Measurements from ENCODE around the gene BCOR.

BCOR gene

DNA sequence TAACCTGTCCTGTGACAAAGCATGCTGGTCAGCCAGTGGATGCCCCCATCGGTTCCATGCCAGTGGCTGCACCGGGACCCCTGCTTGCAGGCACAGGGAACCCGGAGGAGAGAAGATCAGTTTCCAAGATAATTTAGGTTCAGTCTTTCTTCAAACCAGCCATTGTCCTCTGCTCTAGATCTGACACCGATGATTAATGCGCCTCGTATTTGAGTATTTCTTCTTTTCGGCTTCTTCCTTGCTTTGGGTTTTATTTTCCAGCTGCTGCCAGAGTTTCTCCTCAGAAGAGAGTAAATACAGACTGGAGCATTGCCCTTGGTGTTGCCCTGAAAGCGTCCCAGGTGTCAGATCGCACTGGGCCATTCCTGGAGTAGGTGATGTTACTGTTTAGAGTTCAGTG is 19.2 kb upstream of the BCOR start:
- no peak for DNase-seq

DNA sequence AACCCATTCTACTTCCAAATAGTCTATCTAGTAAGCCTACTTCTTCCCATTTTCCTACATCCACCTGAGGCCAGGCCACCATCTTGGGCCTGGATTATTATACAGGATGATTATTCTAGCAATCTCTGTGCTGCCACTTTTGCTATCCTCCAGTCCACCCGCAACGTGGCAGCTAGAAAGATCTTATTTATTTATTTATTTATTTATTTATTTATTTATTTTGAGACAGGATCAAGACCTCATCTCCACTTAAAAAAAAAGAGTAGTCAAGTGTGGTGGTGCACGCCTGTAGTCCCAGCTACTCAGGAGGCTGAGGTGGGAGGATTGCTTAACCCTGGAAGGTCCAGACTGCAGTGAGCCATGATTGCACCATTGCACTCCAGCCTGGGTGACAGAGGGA is 15.2 kb upstream of the BCOR start:
- DNase-seq, result no peak

DNA sequence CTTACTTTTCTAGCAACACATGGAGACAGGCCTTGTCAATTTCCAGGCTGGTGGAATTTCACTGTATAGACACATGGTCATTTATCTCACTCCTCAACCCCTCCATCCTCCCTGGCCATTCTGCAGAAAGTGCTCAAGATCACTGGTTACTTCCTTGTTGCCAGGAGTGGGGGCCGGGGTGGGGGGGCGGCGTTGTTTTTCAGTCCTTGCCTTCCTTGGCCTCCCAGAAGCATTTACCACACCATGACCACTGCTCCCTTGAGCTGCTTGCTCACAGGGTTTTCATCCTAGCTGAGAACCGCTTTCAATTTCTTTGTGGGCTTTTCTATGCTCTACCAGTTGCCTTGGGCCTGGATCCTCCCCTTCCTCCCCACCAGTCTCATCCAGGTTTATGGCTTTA is 14.1 kb upstream of the BCOR start:
- no peak for DNase-seq

DNA sequence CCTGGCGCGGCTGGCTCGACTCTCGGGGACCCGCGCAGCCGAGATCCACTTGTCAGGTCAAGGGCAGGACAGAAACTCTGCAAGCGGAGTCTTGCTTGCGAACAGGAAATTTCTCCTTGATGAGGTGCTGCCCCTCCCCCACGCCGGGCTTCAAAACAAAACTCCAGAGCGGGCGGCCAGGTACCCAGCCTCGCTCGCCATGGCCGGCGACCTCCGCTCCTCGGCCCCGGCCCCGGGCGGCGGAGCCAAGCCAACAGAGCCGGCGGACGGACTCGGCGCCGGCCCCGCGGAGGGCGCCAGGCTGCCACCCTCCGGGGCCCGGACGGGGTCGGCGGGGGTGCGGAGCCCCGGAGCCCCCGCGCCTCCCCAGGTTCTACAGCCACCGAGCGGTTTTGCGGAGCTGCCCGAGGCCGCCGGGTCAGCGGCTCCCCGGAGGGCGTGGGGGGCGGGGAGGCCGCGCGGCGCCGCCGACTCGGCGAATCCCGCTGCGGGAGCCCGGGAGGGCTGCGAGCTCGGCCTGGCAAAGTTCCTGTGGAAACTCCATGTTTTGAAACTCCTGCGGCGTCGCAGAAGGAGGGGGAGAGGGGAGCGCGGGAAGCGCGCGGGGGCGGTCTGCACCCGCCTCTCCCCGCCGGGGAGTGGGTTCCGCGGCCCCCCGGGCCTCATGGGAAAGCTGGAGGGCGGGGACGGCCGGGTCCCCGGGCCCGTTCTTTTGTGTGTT is 11.7 kb upstream of the BCOR start:
- DNase-seq, result peak in 26 of 51 donors; percentile 0 to 56 (median 34)

DNA sequence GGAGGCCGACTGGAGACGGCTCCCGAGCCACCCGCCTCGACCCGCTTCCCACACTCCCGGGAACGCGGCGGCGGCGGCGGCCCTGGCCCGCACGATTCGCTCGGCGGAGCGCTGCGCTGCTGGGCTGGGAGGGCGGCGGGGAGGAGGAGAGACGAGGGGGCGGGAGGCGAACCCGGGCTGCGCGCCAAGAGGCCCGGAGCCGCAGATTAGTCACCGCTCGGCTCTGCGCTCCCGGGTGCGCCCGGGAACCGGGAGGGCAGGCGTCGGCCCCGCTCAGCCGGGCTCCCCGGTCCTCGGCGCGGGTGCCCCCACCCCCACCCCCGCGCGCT is 11.2 kb upstream of the BCOR start:
- DNase-seq, result peak in 45 of 51 donors; percentile 2 to 73 (median 44)

DNA sequence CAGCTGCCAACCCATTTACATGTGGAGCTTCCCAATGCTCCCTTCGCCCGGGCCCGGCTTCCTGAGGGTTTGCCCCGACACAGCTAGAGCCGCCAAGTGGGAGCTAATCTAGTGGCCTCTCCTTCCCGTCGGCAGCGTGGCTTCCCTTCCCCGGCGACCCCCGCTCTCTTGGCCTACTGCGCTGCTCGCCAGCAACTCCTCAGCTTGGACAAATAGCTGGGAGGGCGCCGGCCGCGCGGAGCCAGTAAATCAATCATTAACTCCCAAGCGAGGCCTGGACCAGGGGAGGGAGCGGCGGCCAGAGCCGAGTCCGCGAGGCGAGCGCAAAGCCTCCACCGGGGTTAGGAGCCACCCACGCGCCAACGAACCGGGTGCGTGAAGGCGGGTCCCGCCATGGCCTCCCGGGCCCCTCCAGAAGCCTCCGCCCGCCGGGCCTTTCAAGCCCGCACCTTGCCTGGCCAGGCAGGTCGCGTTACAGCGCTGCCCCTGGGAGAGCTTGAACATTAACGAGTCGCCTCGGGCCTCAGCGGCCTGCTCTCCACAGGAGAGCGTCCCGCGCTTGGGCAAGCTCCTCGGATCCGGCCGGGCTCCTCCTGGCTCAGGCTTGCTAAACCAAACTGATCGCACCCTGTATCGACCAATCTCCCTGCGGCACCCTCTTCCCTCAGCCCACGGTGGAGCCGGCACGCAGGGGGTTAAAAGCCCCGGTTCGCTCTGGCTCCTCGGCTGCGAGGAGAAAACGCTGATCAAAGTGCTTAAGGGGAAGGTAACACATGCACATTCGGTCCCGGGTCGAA is 10.6 kb upstream of the BCOR start:
- DNase-seq, result peak in 23 of 51 donors; percentile 3 to 66 (median 24)

DNA sequence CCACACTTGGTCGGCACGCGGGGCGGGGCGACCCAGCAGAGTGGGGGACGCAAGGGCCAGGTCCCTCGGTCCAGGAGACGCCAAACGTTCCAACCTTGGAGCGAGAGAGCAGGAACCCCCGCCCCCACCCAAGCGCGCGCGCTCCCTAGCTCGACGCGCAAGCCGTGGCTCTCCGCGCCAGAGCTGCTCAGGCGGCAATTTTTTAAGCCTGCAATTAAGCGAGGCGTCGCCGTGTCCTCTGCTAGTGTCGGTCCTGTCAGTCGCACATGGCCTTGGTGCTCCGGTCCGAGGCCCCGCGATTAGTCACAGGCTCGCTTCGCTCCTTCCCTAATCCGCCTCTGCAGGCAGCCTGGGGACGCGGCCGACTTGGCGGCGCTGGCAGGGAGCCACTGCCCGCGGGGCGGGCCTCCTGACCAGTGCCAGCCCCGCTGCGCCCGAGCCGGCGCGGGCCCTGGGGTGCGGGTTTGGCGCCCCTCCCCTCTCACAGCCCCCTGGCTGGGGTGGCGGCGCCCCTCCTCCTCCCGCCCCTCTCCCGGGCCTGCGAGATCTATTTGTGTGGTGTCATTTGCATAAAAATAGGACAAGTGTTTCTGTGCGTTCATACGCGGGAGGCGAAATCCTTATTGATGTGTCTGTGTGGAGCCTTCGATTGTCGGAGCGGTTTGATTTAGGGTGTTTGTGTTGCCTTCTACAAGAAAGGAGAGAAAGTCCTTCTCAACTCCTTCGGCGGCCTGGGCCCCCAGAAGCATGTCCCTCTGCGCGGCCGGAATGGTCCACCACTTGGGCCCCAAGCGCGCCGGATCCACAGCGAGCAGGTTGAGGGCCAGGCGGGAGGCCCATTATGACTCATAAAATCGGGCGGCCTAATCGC is 9.8 kb upstream of the BCOR start:
- peak in 37 of 51 donors; percentile 1 to 53 (median 27) for DNase-seq

DNA sequence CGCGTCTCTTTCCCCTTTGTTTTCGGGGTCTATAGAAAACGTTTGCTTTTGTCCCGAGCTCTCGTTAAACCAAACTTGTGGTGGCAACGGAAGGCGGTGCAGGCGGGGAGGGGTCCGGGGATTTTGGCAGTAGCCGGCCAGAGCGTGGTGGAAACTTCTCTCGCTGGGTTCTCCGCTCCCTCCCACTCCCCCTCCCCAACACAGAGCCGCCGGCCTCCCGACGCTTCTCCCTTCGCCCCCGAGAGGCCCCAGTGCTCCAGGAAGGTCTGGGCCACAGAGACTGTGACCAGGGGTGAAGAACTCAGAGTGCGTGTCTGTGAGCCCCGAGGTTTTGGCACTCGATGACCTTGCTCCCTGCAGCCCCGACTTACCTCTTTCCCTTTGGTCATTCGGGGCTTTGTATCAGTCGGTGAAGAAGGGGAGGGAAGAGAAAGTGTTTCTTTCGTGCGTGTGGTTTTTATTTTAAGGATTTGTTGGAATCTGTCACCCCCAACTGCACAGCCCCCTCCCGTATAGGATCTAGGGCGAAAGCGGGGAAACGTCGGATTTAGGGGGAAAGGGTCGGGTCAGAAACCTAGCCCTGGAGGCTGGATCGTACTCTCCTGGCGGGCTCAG is 9.0 kb upstream of the BCOR start:
- peak in 1 of 51 donors; percentile 12 for DNase-seq

DNA sequence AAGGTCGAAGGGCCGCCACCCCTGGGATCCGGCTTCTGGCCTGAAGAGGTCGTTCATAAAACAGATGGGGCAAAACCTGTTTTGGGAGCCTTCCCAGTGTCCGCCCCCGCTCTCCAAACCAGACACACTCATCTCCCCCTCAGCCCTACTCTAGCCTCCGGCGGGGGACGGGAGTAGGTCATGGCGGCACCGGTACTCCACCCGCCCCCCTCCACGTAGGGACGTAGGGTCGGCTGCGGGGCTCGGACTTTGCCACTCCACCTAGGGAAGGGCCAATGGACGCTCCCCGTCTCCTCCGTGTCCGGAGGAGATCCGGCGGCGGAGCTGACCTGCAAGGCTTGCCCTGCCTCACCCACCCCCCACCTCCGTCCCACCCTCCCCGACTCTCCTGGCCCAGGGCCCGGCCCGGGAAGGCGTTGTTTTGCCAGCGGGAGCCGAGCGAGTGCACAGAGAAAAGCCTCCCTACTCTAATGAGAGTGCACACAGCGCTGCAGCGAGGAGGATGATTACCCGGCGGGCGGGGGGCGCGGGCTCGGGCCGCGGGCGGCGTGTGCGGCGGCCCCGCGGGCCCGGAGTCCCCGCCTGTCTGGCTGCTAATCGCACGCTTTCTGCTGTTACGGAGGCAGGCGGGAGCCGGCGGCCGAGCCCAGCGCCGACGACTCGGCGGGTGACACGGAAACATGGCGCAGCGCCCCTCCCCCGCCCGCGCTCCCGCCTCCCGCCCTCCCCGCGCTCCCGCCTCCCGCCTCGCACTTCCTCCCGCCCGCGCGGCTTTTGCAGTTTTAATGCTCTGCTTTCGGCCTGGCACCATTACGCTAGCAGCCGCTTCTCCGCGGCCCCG is 8.3 kb upstream of the BCOR start:
- DNase-seq, result peak in 48 of 51 donors; percentile 1 to 79 (median 50)

DNA sequence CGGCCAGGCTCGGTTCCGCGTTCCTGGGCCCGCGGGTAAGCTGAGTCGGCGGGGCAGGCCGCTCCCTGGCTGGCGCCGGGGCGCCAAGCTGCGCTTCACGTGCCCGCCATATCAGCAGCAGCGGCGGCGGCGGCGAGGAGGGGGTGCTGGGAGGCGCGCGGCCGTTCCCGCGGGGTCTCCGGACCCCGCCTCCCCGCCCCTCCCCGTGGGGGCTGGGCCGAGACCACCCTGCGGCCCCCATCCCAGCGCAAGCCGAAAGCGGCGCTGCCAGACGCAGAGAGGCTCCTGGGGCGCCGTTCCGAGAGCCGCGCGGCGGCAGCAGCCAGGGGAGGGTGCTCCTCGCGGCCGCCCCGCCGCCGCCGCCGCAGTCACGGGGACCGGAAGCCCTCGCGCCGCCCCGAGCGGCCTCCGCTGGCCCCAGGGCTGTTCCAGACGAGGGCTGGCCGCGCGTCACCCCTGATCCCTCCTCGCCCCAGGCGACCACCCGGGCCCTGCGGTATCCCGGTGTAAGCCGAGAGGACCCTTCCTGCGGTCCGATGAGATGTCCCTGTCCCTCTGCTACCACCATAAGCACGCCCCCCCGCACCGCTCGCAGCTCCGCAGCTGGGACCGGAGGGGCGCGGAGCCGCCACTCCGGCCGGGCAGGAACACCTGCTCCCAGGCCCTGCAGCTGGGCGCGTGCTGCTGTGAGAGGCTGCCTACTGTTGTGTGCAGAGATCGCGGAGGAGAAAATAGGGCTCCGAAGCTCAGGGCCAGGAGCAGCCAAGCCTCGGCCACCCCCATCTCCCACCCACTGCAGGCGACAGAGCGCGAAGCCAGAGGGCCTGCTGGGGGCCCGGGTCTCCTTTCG is 7.5 kb upstream of the BCOR start:
- peak in 30 of 51 donors; percentile 3 to 75 (median 30) for DNase-seq

DNA sequence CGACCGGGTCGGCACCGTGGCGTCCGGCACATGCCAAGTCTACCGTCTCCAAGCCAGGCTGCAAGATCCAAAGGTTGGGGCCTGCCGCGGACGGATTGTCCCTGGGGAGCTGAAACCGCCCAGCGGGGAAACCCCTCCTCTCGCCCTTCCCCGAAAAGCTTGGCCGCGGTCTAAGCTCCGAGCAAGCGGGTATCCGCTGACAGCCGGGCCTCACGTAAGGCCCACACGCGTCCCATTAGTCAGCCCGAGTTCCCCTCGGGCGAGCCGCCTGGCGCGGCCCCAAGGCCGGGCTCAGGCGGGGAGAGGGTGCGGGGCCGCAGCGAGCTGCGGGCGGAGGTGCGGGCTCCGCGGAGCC is 6.8 kb upstream of the BCOR start:
- peak in 14 of 51 donors; percentile 0 to 49 (median 9) for DNase-seq

DNA sequence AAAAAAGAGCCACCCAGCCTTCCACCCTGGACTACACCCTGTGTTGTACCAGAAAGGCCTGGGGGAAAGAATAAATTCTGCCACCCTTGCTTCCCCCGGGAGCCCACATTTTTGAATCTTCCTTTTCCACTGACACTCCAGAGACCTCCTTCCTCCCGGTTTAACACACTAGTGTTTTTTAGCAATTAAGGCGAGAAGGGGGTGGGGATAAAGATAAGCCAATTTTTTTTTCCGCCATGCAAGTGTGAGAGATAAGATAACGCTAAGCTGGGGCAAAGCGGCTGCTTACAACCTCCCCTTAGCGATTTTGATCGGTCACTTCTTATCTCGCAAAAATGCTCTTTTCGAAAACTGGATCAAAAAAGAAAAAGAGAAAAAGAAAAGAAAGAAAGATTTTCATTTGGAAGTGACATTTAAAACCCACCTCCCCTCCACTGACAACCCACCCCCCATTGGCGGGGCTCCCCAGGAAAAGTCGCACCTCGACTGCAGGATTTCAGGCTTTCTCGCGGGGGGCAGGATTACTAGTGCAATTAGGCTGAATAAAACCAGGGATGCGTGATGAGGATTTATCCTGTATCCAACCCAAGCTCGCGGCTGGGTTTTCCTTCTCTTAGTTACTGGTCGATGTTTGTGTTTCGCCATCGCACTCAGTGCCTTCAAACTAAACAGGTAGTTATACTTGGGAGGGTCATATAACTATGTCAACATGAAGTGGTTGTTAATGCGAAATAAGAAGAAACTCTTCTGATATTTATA is 6.0 kb upstream of the BCOR start:
- no peak for DNase-seq

DNA sequence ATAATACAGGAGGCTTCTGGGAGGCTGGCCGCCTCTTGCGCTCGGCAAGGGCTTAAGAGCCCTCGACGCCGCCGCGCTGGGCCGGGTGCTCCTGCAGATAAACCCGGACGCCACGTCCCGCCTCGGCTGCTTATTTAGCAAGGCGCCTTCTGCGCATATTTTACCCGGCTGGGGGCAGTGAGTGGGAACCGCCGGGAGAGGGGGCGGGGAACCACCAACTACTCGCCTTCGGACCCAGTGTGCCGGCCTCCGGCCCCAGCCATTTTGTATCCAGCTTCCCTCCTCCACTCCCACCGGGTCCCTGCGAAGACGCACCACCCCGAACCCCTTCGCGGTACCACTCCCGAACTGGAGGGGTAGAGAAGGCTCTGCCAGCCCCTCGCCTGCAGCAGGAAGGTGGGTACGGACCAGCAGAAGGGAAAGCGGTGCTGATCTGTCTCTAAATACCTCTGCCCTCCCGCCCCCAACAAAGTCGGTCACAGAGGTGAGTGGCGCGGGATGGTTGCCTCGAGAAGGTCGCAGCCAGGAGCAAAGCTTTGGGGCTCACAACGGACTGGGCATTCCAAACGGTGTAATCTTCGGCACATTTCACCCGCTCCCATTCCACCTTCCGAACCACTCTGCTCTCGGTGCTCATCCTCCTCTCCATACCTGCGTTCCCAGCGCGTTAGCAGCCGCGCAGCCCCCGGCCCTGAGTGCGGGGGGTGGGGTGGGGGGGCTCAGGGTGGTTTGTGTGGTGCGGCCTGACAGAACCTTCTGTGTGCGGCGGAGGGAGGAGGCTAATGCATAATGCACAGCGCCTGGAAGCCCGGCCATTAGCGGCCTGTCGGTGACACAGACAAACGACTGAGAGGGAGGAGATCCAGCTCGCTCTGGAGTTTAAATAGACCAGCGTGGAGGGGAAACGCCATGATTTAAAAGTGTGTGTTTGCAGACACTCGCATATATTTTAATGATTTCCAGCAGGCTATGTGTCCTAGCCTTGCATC is 4.9 kb upstream of the BCOR start:
- DNase-seq, result no peak

DNA sequence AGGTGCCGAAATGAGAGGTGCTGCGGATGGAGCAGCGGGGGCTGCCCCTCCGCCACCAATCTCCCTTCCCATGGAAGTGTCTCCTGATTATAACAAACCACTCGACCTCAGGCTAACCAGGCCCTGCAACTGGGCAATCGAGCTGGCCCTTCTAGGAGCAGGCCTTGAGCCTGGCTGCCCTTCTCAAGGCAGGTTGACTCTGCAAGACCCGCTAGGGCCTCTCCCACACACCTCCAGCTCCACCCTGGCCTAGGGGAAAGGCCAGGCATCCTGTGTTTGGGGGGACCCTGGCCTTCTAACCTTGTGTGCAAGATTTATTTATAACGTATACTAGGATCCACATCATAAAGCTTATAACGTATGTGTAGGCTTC is 3.7 kb upstream of the BCOR start:
- no peak for DNase-seq

DNA sequence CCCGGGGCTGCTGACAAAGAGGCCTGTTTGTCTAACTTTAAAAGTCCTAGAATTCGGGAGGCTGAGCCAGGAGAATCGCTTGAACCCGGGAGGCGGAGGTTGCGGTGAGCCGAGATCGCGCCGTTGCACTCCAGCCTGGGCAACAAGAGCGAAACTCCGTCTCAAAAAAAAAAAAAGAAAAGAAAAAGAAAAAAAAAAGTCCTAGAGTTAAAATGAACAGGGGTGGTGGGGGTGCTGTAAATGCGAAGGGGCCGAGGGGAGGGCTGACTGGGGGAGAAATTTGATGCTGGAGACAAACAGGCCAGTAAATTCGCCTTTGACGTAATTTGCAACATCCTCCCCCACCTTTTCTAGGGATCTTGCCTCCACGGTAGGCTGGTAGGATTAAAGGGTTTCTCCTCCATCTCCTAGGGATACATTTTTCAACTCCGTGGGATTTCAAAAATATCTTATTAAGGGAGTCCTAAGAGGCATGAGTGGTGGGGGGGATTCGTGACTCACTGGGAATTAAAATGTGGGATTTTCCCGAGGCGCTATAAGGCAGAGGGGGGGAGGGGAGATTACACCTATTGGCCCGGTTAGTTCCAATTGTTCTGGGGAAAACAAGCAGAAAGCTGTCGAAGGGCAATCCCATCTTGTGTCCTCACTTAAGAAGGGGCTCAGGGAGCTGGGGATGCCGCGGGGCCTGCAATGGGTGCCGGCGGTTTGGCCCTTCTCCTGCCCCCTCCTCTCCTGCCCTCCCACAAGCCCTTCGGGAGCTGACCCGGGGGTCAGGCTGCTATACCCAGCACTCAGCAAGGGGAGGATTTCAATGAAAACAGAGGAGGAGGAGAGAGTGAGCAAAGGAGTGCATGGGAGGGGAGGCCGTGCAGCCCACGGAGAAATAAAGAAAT is 3.0 kb upstream of the BCOR start:
- DNase-seq, result no peak

DNA sequence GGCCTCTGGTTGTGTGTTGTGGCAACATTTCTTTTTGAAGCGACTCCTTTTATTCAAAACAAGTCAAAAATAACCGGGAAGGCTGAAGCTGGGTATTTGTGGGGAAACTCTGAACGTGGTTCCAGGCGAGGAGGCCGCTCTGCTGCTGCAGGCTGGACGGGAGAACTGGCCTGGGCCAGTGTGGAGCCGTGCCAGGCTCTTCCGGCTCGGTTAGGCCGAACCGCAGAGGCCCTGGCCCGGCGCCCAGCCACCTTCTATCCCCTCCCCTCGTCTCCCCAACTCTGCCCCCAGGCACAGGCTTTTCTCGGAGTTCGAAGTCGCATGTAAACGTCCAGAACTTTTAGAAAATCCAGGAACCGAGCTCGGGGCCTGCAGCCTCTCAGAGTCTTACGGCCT is 2.4 kb upstream of the BCOR start:
- peak in 1 of 51 donors; percentile 13 for DNase-seq

Data from hypothalamus (tissue), 51 donors.